Stimulated activated CD4-positive, alpha-beta T cell treated with anti-CD3 and anti-CD28 coated beads, Interleukin-1b, Interleukin-23, amount 100 ng/mL, for 24 hours (primary cell): ENCODE results near the gene LUZP2.

Source experiments
- DNase-seq, 4 experiments: peaks; one replicate each; pipeline ENCODE4 v3.0.0-alpha.2; 2020; ENCODE audit warnings: low read depth in 4 of 4, low spot score in 1 of 4

Gene LUZP2

DNA sequence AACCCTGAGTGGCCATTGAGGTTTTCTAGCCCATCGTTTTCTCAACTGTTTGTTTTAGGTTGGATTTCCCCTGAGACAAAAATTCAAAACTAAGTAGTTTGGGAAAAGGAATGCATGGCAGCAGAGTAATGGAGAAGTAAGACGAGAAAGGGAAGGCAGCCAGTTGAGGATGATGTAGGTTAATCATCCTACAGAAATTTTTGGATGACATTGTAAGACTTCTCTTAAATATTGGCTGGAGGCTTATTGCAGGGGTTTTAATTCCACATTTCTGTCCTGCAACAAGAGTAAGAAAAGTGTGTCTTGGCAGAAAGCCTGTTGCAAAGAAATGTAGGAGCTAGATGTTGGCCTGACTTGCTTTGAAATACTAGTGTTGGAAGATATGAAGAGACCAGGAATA lies 308.8 kb downstream of the LUZP2 start:
- no peak for DNase-seq

GRCh38 chr11:24808173-24808572 lies 311.3 kb downstream of the LUZP2 start:
- no peak for DNase-seq

DNA sequence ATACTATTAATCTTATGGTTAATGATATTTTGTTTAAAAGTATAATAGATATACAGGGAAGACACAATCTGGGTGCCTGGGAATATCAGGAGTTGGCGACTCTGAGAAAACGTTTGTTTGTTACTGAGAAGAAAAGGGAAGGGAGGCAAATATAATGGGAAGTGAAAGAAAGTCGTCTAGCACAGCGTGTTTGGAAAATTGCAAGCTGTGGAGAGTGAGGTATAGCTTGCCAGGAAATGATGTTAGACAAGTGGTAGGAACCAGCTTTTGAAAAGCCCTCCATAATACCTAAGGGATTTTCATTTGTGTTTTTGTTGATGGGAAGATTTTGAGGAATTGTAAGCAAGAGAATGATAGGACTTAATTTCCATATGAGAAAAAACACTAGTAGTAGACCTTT lies 322.2 kb downstream of the LUZP2 start:
- no peak for DNase-seq

DNA sequence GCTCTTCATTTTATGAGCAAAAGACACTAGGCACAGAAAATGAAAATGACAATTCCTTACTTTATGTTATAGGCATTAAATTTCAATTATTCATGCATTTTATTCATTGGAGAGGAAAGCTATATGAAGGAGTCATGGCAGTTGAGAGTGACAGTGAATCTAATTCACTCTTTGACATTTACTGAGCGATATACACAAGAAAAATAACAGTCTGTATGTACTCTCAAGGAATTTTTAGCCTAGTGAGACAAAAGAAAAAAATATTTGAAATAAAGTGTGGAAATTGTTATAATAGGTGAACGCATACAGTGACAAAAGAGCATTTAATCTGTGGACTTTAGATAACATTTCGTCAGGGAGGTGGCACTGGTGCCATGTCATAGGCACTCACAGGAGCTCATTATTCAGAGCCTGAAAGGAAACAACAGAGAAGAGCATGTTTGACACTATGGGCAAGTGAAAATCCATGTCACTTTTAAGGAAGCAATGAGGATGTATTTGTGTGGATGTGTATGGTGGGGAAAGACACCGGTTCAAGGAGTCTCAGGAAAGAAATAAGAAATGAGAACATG lies 323.1 kb downstream of the LUZP2 start:
- DNase-seq: no peak

DNA sequence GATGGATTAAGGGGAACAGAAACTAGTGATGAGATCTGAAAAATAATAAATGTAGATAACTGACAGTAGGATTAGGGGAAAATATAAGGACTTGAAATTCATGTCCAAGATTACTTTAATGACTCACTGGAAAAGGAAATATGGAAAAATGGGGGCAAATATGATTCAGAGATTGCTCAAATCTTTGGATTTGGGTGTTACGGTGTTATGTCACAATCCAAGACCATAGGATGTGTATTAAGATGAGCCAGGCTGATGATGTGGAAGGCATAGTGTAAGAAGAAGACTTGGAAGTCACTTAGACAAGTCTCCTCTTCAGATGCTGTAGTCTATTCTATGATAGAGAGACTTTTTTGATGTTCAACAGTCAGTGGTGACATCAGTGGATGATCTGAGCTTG lies 323.7 kb downstream of the LUZP2 start:
- no peak for DNase-seq

DNA sequence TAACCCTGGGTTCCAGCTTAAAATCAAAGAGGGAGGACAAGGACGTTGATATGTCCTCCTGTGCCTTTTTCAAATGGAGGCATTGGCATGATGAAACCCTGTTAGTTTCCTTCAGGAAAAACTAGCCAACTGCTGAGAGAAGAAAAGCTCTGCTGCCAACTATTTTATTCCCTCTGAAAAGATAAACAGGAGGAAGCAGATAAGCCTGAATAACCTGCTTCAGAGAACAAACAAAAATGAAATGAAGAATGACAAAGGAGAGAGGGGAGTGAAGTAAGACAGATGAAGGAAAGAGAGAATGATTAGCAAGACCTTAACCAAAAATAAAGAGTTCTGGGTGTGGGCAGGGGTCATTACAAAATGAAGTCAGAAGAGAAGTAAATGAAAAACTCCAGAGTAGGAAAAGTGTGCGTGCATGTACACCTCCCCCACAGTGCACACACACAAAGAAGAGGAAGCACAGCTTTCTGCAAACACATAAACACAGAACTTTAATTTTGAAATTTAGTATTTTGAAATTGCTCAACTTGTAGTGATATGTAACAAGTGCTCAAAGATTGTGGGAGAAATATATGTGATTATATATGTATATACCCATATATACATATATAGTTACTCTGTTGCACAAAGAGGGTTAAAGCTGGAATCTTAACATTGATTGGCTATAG lies 332.2 kb downstream of the LUZP2 start:
- DNase-seq: no peak

DNA sequence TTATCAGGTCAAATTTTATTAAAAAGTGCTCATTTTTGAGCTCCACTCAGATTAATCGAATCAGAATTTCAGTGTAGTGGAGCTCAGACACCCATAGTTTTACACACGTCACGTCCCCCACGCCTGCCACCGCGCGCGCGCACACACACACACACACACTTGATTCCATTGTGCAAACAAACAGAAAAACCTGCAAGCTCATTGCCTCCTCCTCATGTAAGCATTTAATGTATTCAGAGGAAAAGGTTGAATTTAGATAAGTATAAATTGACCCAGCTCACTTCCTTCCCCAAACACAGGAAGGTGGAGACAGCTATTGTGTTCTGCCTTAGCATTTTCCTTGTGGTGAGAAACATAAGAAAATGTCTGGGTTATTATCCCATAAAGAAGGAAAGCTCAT lies 336.7 kb downstream of the LUZP2 start:
- DNase-seq: no peak

GRCh38 chr11:24837112-24837511 lies 340.3 kb downstream of the LUZP2 start:
- no peak for DNase-seq

DNA sequence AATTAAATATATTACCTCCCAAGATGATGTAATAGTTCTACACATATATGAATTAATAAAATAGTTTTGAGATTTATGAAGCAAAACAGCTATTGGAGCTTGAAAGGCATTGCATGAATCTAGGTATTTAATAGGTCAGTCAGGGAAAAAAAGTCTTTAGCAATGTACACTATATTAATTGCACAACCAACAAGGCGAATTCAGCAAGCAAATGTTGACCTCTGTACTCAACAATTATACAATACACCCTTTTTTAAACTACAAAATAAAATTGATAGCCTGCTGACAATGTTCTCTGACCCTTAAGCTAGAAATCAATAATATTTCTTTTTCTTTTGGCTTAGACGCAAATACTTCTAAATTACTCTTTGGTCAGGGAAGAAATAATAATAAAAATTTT lies 345.5 kb downstream of the LUZP2 start:
- no peak for DNase-seq

DNA sequence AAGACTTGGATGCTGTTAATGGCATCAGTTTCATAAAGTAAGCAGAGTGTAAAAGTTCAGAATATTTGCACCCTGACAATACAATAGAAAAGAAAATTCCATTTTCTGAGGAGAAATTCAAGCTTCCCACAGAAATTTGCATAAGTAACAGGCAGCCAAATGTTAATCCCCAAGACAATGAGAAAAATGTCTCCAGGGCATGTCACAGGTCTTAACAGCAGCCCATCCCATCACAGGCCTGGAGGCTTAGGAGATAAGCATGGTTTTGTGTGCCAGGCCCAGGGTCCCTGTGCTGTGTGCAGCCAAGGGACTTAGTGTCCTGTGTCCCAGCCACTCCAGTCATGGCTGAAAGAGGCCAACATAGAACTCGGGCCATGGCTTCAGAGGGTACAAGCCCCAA lies 347.6 kb downstream of the LUZP2 start:
- no peak for DNase-seq

DNA sequence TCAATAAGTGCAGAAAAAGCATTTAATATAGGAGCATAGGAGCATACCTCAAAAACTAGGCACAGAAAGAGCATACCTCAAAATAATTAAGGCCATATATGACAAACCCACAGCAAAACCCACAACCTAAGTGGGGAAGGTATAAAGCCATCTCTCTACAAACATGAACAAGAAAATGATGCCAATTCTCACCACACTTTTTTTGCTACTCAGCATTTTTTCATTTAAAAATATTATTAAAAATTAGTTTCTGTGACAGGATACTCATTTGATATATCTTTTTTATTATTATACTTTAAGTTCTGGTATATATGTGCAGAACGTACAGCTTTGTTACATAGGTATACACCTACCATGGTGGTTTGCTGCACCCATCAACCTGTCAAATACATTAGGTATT lies 352.0 kb downstream of the LUZP2 start:
- no peak for DNase-seq

GRCh38 chr11:24855951-24856350 lies 359.1 kb downstream of the LUZP2 start:
- no peak for DNase-seq

GRCh38 chr11:24859801-24860300 lies 363.0 kb downstream of the LUZP2 start:
- no peak for DNase-seq

DNA sequence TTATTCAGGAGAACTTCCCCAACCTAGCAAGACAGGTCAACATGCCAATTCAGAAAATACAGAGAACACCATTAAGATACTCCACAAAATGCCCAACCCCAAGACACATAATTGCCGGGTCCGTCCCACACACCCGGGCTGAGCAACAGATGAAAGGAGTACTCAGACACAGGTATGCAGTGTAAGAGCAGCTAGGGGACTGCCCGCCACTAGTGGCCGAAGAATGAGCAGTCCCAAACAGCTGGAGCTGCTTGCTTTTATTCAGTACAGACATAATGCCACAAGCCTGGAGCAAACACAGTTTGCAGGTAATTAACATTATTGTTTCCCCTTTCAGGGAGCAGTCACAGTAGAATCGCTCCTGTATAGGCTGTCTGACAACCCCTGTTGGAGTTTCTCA lies 364.6 kb downstream of the LUZP2 start:
- DNase-seq: no peak

GRCh38 chr11:24866743-24867142 lies 369.9 kb downstream of the LUZP2 start:
- DNase-seq: no peak

- no peak for DNase-seq
These were observed 373.2 kb downstream of the LUZP2 start for GRCh38 chr11:24870048-24870447.

- no peak for DNase-seq
These were observed 375.3 kb downstream of the LUZP2 start for GRCh38 chr11:24872186-24872585.

DNA sequence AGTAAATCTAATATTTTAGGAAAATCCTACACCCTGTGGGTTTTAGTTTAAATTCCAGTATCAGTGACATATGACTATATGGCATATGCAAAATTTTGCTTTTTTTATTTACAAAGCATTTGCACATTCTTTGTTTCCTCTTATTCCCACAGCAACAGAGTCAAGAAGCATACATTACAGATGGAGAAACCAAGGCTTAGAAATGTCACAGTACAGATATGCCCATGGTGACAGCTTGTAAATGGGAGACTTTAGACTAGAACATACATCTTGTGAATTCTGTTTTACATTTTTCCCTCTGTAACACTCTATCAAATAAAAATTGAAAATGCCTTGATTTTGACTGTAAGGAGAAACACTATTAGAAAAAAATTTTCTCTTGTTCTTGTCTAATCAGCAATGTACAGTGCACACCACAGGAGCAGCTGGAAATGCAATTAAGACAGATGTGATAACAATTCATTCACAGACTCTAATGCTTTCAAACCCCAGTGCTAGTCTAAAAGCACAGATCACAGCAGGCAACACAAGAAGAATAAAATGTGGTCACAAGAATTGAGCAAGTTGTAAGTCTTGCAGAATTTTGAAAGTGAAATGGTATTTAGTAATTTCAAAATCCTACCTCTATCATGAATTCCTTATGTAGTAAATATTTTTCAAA lies 375.9 kb downstream of the LUZP2 start:
- no peak for DNase-seq

DNA sequence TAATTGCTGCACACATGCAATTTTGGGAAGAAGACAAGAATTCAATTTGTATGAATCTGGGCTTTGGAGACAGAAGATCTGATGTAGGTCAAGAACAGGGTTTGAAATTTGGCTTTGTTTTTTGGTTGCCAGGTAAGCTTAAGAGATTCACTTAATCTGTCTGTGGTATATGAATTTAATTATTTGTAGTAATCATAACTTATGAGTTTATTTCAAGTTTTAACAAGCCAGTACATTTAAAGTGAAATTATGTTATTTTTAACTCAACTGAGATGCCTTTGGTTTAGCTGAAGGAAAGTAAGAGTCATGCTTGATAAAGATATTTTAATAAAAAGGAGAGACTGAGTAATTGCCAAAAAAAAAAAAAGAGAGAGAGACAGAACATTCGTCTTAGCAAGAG lies 384.1 kb downstream of the LUZP2 start:
- no peak for DNase-seq

DNA sequence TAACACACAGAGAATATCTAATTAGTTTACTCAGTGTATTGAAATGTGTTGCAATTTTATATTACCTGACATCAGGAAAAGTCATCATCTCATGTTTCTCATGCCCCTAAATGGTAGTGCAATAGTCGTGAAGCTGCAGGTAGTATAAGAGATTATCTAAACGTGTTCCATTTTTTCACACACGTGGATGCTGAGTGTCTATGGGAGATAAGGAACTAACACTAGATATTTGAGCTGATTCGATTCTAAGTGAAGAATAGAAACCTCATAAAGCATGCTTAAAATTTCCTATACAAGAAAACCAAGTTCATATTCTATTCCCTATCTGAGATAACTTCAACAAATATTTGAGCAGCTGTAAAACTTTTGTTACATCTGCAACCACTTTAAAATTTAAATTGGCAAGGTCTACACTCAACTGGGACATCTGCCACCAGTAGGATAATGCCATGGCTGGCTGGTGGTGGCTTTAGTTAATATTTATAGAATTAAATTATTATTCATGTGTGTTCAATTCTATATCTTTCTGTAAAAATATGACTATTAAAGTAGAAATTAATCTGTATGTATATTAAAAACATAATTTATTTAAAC lies 388.8 kb downstream of the LUZP2 start:
- DNase-seq: no peak

GRCh38 chr11:24886880-24887619 lies 390.2 kb downstream of the LUZP2 start:
- no peak for DNase-seq

- DNase-seq: no peak
These were observed 393.6 kb downstream of the LUZP2 start for GRCh38 chr11:24890426-24890825.
